Stimulated activated CD4-positive, alpha-beta T cell treated with anti-CD3 and anti-CD28 coated beads, Interleukin-4, amount 100 ng/mL, for 1 hour (primary cell): ENCODE measurements around the gene ABCD1.
"Not testable (repeated sequence)": the region's sequence is repeated elsewhere in the genome, so short reads cannot be mapped to it uniquely, and the experiment has no call there.

ENCODE experiments used
- DNase-seq: peaks from one replicate; pipeline ENCODE4 v3.0.0-alpha.2; 2020

Gene ABCD1

GRCh38 chrX:153694687-153695270 lies 29.9 kb upstream of the ABCD1 start:
- no peak for DNase-seq

GRCh38 chrX:153696100-153696499 lies 28.6 kb upstream of the ABCD1 start:
- DNase-seq: no peak

DNA sequence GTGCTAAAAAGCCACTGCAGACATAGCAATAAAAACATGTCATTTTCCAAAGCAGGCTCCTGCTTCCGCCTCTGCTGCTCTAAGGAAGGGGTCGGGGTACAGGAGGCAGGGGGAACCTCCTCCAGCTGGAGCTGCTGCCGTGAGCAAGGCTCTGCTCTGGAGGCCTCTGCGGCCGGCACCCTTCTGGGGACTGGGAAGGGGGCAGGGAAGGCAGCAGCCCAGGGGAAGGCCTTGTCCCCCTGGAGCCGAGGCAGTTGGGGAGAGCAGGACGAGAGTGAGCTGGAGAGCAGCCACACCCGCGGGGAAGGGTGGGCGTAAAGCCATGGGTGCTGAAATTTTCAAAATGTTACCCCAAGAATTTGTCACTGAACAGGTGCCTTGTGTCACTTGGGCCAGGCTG lies 28.1 kb upstream of the ABCD1 start:
- DNase-seq: not testable (repeated sequence)

DNA sequence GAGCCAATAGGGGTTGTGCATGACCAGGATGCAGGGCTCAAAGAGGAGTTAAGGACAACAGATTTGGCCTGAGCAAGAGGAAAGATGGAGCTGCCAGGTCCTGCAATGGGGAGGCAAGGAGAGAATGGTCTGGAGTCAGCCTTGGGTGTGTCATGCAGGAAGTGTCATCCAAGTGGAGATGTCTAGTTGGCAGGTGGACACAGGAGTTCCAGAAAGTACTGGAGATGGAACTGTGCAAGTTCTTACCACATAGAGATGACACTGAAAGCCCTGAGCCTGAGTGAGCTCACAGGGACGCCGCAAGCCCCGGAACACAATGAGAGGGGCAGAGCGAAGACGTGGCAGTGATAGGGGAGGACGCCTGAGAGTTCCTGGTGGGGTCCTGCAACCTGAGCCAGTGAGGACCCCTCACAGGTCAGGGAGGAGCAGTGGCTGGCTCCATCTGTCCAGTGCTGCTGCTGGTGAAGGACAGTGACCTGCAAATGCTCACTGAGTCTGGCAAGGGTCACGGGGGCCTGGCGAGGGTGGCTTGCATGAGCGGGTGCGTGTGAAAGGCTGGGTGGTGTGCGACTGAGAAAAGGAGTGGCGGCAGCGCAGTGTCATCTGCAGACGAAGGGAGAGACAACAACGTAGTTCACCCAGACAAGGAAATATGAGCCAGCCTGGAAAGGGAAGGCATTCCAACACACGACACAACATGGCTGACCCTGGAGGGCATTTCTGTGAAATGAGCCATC lies 27.5 kb upstream of the ABCD1 start:
- not testable (repeated sequence) for DNase-seq

- DNase-seq: no peak
Measured at GRCh38 chrX:153697924-153698865, 26.5 kb upstream of the ABCD1 start.

GRCh38 chrX:153699210-153699783 lies 25.4 kb upstream of the ABCD1 start:
- not testable (repeated sequence) for DNase-seq

DNA sequence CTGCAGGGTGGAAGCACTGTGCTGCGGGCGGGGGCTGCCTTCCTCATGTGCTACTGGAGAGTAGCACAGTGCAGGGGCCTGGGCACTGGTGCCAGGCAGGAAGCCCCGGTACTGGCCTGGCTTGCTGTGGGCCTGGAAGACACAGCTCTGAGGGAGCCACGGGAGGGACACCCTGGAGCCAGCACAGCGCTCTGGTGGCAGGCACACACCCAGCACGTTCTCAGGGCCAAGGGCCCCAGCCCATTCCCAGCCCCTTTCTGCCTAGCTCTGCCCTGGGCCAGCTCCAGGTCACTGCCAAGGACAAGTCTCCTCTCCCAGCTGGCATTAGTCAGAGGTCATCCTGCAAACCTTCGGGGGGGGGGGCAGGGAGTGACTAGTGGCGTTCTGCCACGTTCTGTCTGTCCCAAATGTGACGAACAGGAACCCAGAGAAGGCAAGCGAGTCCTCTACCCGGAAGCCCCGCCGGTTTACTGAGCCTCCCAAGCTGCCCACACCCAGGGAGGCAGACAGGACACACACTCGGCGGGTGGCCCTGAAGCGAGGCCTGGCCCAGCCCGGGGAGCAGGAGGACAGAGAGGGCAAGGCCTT lies 24.8 kb upstream of the ABCD1 start:
- not testable (repeated sequence) for DNase-seq

DNA sequence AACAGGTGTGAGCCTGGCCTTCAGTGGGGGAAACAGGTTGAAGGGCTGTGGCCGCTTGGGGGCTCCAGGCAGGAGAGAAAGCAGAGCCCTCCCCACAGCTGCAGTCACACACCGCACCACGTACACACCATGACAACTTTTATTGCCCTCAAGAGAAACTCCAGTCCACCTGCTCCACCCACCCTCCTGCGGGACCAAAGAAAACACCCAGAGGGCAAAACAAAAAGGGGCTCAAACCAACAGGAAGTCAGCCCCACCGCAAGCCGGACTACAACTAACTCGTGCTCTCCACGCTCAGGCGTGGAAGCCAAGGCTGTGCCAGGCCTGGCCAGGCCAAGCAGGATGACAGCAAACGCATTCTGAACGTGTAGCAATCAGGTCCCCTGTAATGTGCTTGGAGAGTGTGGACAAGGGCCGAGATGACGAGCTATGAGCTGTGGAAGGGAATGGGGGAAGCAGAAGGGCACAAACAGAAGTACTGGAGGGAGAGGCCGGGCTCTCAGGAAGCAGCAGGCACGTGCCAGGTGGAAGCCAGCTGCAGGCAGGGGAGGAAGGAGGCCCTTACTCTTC lies 24.2 kb upstream of the ABCD1 start:
- DNase-seq: no peak

DNA sequence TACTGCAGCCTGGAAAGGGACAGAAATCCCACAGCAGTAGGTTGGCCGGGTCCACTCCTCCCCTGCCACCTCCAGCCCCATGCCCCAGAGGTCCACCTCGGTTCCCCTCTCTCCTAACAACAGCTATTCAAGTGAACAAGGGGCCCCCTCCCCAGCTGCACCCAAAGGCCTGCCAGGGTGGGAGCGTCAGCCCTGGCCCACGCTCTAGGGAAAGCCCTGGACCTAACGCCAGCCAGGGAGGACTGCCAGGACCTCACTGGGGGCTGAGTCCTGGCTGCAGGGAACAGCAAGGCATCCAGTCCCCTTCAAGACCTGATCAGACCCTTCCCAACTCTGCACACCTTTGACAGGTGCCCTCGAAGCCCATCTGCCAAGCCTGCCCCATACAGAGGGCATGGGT lies 23.7 kb upstream of the ABCD1 start:
- no peak for DNase-seq

DNA sequence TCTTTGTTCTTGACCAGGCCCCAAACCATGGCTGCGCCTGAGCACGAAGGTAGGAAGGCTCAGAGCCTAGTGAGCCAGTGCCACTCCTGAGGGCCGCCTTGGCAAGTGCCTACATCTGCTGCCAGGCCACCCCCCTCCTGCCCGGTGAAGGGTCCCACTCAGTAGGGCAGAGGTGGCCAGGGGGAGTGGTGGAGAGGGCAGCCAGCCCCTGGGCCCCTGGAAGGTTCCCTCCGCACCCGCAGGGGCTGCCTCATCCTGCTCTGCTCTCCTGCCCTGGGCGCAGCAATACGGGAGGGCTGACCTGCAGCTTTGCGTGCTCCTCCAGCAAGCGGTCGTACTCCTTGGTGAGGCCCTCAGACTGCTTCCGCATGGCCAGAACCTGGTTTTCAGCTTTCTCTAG lies 22.9 kb upstream of the ABCD1 start:
- DNase-seq: no peak

DNA sequence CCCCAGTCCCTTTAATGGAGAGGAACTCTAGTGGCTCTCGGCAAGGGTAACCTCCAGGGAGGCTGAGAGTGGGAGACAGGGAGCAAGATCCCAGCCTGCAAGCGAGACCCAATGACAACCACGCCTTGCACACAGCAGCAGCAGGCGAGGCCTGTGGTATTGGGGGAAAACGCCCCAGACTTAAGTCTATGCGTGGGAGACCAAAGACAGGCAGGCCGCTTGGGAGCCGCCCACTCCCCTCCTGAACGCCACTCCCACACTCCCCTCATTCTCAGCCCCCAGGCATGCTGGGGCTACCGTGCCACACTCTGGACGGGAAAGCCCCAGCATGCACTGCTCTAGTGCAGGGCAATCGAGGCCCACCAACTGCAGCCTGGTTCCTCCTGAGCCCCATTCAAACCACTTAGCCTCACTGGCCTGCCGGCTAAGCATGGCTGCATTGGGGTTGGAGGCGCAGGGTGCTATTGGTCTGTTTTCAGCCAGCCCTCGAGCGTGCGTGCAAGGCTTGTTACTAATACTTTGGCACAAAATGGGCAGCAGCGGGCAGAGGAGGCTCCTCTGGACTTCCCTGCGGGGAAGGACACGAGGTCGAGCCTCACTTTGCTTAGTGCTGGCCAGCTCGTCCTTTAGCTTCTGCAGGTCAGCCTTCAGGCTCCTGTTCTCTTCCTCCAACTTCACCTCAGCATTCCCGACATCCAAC lies 22.2 kb upstream of the ABCD1 start:
- no peak for DNase-seq

DNA sequence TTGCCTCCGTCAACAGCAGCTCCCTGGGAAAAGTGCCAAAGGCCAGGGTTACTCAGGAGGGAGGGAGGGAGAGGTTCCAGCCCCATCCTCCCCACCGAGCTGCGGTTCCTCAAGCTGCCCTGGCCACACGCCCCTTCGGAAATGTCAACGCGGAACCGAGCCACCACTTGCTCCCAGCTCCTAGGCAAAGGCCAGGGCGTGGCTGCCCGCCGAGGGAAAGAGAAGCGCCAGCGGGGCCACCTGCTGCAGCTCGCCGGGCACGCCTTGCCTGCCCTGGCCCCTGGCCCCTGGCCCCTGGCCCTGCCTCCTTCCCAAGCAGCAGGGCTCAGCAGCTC lies 21.7 kb upstream of the ABCD1 start:
- no peak for DNase-seq

GRCh38 chrX:153704021-153704526 lies 20.6 kb upstream of the ABCD1 start:
- no peak for DNase-seq

- DNase-seq: not testable (repeated sequence)
Measured at GRCh38 chrX:153704631-153705402, 19.8 kb upstream of the ABCD1 start.

DNA sequence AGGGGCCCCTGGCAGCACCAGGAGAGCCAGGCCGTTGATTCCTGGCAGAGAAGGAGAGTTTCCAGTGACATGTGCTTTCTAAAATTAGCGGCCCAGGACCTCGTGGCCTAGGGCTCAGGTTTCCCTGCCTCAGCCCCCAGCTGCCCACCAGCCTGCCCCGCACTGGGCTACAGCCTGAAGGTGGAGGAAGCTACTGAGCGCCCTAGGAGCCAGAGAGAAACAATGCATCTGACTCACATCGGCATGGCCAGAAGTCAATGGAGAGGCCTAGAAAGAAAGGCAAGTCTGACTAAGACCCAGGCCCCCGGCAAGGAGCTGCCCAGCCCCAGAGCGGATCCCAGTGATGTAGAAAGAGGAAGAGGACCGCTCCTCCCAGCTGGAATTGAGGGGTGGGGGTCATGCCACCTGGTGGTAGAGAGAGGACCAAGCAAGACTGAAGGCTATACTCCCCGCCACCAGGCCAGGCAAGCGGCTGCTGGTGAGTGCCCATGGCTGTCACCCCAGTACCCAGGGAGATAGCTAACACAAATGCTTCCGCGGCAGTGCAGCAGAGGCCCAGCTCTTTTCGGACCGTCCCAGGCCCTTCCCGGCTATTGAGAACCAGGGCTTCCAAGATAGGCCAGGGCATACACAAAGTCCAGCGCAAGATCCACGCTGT lies 19.1 kb upstream of the ABCD1 start:
- DNase-seq: not testable (repeated sequence)

DNA sequence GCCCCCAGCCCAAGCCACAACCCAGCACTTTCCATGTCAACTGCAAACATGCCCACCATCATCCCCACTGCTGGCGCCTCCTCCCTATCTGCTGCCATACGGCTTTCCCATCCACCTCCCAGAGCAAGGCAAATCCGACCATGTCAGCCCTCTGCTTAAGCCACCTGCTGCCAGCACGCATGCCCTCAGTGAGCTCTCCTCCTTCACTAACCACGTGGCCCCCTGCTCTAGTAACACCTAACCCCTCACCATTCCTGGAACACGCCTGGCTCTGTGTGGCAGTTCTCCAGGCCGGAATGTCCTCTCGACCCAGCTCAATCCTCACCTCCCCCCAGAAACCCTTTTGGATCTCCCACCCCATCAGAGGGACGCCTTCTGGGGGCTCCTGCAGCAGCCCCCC lies 17.9 kb upstream of the ABCD1 start:
- no peak for DNase-seq

DNA sequence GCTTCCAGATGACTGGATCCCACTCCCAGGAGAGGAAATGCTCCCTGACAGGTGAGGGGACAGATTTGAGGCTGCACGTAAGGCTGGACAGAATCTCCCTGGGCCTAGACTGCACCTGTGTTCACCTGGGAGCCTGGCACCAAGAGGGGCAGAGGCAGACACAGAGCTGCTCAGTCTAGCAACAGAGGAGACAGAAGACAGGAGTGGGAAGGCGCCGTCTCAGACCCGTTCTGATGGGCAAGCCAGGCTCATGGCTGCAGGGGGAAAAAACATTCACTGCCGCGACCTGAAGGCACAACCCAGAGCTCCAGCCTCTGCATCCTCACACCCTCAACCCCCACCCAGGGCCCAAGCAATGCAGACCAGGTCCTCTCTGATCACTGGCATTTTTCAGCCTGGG lies 17.2 kb upstream of the ABCD1 start:
- DNase-seq: no peak

DNA sequence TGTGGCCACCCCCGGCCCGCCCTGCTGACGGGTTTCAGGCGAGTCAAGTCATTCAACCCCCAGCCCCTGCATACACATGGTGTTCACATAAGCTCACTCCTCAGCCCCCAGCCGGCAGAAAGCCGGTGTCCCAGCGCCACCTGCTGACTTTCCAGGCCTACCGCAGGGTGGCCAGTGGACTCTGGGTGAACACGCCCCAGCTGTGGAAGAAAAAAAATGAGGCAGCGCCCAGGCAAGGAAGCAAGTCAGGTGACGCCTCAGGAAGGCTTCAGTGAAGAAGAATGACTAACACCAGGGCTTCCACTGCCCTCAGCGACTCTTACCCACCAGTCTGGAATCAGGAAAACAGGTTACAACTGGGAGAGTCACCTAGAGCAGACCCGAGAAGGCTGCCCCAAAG lies 16.2 kb upstream of the ABCD1 start:
- peak; percentile 43 for DNase-seq

- no peak for DNase-seq
Measured at GRCh38 chrX:153709726-153710674, 14.7 kb upstream of the ABCD1 start.
